Renal cortex interstitium (tissue), 15 donors: ENCODE results near the gene DNAAF6. TPM values are rescaled to one million over a fixed set of nuclear protein-coding genes. Genes with fewer than 3 reads are reported as not detected.
A peak's percentile ranks its signal among the peaks of the same experiment; 100 is the strongest.
"Not testable (repeated sequence)": the region's sequence is repeated elsewhere in the genome, so short reads cannot be mapped to it uniquely, and the experiment has no call there.

Experiments used
- DNase-seq, 11 donors: peaks; one replicate each; pipeline ENCODE4 v3.0.0-alpha.2; 2013; ENCODE audit warnings: low read depth in 9 of 11, low spot score in 4 of 11; ENCODE audit errors: extremely low read depth in 1 of 11
- long read RNA-seq, 16 experiments: transcript quantifications; one replicate each; lab custom pipeline, GENCODE V29; 2026
- polyA plus RNA-seq, 3 donors: library from polyadenylated mRNA; unstranded; fragments of 120-200 nt; gene quantifications; one replicate each; pipeline ENCODE4 v1.2.1, GENCODE V29; 2013; ENCODE audit not compliant: insufficient read length in 3 of 3

The DNAAF6 gene
- polyA plus RNA-seq, result under 1 TPM; 0.06 to 0.25 (median 0.15) TPM
- long read RNA-seq, donor 1, result 0 reads
- long read RNA-seq, donor 2, result 0 reads
- long read RNA-seq, donor 3, result 0 reads
- long read RNA-seq, donor 4, result 0 reads
- long read RNA-seq, donor 5, result 0 reads
- long read RNA-seq, donor 6, result 0 reads
- long read RNA-seq, donor 7, result 0 reads
- long read RNA-seq, donor 8, result 0 reads
- long read RNA-seq, donor 9, result 0 reads
- long read RNA-seq, donor 10, result 0 reads
- long read RNA-seq, donor 11, result 0 reads
- long read RNA-seq, donor 12, result 0 reads
- long read RNA-seq, donor 13, result 0 reads
- long read RNA-seq, donor 14, result 0 reads
- long read RNA-seq, donor 15, result 0 reads
- long read RNA-seq, donor 16, result 0 reads

- peak; percentile 38 to 72 (median 61) for DNase-seq
Observed at GRCh38 chrX:107205770-107206696, at the start of gene DNAAF6, which contains the start of gene NUP62CL. TSS of gene DNAAF6 (plus strand) at chrX:107206611. CDS start at chrX:107212876, 6,265 bp downstream. TSS of gene NUP62CL (minus strand) at chrX:107206433. CDS start at chrX:107175146, 31,287 bp downstream.

GRCh38 chrX:107157618-107158017, 48.8 kb upstream of the DNAAF6 start:
- DNase-seq, result not testable (repeated sequence)

- DNase-seq, result no peak
Observed at GRCh38 chrX:107167163-107167921, 39.1 kb upstream of the DNAAF6 start.

DNA sequence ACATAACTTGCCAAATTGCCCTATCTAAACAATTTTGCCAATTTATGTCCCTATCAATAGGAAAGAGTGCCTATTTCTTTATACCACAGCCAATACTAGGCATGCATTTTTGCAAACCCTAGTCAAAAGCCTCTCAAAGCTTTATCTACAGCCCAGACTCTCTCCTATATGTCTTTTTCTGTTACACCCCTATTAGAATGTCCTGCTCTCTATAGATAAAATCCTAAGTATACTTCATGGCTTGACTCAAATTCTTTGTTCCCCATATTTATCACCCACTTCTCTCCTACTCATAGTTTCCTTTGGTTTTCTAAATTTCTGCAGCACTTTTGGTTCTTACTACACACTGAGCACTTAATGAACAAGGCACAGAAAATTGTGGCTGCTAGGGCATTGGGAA, 38.2 kb upstream of the DNAAF6 start:
- DNase-seq, result no peak

GRCh38 chrX:107168712-107169111, 37.7 kb upstream of the DNAAF6 start:
- no peak for DNase-seq

- DNase-seq, result no peak
Observed at GRCh38 chrX:107171369-107172102, 34.9 kb upstream of the DNAAF6 start.

DNA sequence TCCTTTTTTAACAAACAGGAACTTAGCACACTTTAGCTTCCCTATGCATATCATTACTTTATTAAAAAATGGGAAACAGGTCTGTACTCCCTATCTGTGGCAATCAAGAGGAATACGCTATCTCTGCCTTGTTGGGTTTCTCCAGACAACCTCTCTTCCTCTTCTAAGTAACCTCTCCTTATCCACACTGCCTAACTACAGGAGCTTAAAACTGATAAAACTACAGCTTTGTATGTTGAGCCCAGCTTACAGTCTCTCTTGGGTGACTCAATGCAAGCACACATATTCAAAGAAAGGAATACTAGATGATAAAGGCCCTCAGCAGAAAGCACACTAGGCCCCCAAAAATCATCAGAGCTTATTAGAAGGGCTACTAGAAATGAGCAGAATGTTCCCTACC, 9.1 kb upstream of the DNAAF6 start:
- DNase-seq, result no peak

- not testable (repeated sequence) for DNase-seq
Observed at GRCh38 chrX:107198074-107198473, 8.3 kb upstream of the DNAAF6 start.

DNA sequence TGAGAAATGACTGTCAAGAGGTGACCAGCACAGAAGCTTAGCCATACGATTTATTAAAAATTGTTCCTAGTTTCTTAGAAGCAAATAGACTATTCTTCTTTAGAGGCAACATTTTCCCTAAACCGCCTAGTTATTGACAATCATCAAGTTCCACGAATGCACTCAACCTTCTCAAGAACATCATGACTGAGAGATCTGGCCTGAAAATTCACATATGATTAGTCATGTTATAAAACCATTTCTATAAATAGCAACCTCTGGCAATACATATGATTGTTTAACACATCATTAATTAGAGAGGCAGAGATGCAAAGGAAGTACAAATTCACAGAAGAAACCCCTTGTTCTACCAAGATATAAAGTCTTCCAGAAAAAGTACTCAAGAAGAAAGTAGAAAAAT, 6.9 kb upstream of the DNAAF6 start:
- no peak for DNase-seq

- peak in 1 of 11 donors; percentile 3 for DNase-seq
Observed at GRCh38 chrX:107204068-107204605, 2.3 kb upstream of the DNAAF6 start.

DNA sequence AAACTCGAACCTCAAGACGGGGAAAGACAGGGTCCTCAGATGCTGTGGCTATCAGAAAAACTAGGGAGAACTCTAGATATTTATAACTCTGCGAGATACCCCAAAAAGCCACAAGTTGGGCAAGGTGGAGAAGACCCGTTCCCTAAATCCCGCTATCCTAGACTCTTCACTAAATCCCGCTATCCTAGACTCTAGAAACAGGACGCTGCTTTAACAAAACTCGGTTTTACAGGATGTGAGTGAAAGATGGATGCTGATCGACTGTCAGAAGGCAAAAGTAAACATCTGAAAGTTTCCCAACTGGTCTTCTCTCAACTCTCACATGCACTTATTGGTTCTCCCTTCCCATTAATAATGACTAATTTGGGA, 270 bp downstream of the DNAAF6 start:
- no peak for DNase-seq

GRCh38 chrX:107207089-107207488, 678 bp downstream of the DNAAF6 start:
- DNase-seq, result no peak

GRCh38 chrX:107207943-107208342, 1.5 kb downstream of the DNAAF6 start:
- DNase-seq, result no peak

GRCh38 chrX:107213477-107213876, 7.1 kb downstream of the DNAAF6 start:
- no peak for DNase-seq

DNA sequence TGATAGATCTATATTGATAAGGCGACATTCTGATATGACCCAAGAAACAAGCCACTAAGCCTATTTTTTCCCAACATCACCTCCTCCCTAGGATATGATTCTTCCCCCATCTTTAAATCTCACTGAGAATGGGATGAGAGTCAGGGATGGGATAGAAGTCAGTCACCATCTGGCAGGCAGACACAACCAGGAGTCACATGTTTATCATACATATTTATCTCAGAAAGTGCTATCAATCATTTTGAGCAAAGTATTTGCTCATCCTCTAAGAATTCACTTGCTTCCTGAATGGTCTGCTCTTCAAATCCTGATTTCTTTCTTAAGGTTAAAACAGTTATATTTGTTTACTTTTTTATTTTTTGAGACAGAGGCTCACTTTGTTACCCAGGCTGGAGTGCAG, 20.3 kb downstream of the DNAAF6 start:
- no peak for DNase-seq

DNA sequence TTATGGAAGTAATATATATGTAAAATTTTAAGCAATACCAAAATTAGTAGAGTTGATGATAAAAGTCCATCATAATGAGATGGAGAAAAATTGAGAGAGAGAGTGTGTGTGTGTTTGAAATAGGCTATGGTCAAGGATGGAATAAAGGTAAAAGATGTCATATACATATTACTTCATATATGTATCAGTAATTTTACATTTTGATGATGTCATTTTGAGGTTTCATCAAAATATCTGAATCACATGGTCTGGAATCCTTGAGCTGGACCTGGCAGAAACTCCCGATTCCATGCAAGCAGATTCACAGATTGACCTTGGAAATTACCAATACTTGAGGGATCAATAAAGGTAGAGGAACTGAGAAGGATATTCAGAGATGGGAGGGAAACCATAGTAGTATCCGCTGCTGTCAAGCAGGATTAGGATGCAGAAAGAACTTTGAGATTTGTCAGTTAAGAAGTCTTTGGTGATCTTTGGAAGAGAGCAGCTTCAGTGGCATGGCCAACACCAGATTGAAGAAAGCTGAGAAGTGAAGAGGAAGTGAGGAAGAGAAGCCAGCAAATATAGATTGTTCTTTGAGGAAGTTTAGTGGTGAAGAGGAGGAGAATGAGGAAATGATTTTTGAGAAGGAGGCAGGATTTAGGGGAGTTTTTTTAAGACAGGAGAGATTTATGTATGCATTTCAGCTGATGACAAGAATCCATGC, 21.5 kb downstream of the DNAAF6 start:
- no peak for DNase-seq

- no peak for DNase-seq
Observed at GRCh38 chrX:107228486-107228819, 22.0 kb downstream of the DNAAF6 start.

GRCh38 chrX:107272431-107272921, 66.1 kb downstream of the DNAAF6 start:
- DNase-seq, result no peak
